GM21619 (cell line): ENCODE measurements around the gene DLL4.

Experiments used
- ATAC-seq: cut with Tn5 transposase; IDR thresholded peaks from one replicate; pipeline ENCODE4 v1.9.1; 2021; ENCODE audit not compliant: unreplicated experiment

The DLL4 gene

GRCh38 chr15:40928821-40929659 is at the start of gene DLL4:
Gene DLL4, plus strand, starts transcription at chr15:40929340. Its CDS starts 329 bp downstream, at chr15:40929669.
- no peak for ATAC-seq

DNA sequence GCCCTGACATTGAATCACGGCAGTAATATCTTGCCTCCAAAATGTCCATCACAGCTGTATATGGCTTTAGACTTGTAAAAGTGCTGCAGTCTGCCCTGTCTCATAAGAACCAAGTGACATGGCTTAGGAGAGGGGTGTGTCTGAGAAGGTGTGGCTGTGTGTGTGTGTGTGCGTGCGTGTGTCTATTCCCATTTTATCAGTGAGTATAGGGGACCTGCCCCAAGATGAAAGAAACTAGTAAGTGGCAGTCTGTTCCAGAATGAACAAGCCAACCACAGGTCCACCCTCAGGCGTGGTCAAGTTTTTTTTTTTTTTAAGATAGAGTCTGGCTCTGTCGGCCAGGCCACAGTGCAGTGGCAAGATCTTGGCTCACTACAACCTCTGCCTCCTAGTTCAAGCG is 49.5 kb upstream of the DLL4 start:
- ATAC-seq: no peak

GRCh38 chr15:40881351-40881750 is 47.8 kb upstream of the DLL4 start:
- ATAC-seq: no peak

DNA sequence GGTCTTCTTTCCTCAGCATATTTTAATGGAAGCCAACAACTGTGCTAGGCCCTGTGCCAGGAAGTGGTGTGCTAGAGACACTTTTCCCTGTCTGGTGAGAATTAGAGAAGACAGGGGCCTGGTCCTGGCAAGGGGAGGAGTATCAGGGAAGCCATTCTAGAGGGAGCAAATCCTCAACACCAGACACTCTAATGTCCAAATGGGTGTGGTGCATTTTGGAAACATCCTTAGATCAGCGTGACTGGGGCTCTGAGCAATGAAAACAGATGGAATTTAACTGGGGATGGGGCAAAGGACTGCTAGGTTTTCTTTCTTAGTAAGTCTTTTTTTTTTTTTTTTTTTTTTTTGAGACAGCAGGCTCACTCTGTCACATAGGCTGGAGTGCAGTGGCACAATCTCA is 42.6 kb upstream of the DLL4 start:
- ATAC-seq: no peak

GRCh38 chr15:40889112-40889511 is 40.0 kb upstream of the DLL4 start:
- ATAC-seq: no peak

- ATAC-seq: no peak
These were observed 38.0 kb upstream of the DLL4 start for GRCh38 chr15:40891138-40891537.

- ATAC-seq: no peak
These were observed 37.2 kb upstream of the DLL4 start for GRCh38 chr15:40891810-40892446.

- no peak for ATAC-seq
These were observed 36.6 kb upstream of the DLL4 start for GRCh38 chr15:40892447-40893012.

GRCh38 chr15:40893019-40893670 is 36.0 kb upstream of the DLL4 start:
- ATAC-seq: no peak

DNA sequence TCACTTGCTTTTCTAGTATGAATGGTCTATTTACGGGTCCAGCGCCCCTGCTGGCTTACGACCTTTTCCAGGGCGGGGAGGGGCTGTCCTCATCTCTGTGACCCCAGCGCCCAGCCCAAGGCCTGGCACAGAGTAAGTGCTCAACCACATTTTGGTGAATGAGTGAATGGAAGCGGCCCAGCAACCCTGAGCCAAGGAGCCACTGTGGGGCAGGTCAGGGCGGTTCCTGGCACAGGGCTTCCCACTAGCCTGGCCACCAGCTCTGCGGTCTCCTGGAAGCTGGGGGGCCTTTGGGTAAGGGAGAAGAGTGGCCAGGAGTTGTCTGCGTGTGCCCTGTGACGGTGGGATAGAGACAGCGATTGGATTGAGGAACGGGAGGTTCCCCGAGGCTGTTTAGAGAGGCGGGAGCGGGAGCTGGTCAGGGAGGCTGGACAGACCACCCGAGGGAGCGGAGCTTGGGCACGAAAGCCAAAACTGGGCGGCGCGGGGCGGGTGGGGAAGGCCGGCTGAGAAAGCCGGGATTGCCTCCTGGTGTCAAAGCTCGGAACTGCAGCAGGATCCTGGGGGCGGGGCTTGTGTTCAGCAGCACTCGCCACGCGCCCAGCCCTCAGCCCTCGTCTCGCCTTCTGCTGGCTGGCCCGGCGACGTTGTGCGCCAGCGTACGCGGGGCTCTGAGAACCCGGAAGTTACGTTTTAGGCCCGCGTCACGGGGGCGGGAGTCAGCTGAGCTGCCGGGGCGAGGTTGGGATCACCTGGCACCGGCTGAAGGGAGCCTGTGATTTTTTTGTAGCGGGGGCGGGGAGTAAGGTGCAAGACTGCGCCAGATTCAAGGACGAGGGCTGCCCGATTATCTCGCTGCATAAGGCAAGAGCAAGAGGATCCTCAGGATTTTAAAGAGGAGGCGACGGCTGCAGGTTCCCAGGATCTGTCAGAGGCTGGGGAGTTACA is 35.1 kb upstream of the DLL4 start, which contains the start of gene VPS18:
TSS of gene VPS18 (plus strand) at position 718 of the 948 bp plus-strand sequence. CDS start 319 bp downstream, outside the sequence.
- ATAC-seq: peak; percentile 76

DNA sequence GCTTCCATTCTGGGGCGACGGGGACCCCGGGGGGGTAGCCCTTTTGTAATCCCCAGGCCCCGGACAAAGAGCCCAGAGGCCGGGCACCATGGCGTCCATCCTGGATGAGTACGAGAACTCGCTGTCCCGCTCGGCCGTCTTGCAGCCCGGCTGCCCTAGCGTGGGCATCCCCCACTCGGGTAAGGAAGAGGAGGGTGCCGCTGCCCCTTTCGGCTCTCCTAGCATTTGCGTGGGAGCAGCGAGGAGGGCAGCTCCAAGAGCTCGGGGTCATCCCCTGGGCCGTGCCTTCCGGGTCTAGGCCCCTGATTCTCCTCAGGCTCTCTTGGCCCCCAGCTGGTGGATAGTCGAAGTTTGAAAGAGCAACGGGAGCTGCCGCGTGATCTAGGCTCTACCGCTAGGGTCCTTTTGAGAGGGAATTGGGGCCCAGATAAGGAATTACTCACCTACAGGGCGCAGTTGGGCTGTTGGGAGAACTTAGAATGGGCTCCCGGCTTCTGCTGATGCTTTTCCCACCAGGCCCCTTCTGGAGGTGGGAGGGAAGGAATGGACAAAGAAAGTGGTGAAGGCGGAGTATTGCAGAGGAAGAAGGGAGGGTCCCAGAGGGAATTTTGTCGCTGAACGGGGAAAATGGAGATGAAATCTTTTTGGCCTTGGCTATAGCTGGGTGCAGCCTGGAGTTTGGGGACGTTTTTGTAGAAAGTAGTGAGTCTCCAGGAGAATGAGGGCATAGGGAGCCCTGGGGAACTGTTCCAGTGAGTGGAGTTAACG is 34.3 kb upstream of the DLL4 start:
- peak; percentile 27 for ATAC-seq

- ATAC-seq: no peak
These were observed 29.5 kb upstream of the DLL4 start for GRCh38 chr15:40899536-40900207.

DNA sequence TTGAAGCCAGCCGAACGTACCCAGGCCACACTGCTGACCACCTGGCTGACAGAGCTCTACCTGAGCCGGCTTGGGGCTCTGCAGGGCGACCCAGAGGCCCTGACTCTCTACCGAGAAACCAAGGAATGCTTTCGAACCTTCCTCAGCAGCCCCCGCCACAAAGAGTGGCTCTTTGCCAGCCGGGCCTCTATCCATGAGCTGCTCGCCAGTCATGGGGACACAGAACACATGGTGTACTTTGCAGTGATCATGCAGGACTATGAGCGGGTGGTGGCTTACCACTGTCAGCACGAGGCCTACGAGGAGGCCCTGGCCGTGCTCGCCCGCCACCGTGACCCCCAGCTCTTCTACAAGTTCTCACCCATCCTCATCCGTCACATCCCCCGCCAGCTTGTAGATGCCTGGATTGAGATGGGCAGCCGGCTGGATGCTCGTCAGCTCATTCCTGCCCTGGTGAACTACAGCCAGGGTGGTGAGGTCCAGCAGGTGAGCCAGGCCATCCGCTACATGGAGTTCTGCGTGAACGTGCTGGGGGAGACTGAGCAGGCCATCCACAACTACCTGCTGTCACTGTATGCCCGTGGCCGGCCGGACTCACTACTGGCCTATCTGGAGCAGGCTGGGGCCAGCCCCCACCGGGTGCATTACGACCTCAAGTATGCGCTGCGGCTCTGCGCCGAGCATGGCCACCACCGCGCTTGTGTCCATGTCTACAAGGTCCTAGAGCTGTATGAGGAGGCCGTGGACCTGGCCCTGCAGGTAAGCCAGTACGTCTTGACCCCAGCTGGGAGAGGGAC is 28.7 kb upstream of the DLL4 start:
- ATAC-seq: no peak

GRCh38 chr15:40901053-40901443 is 28.1 kb upstream of the DLL4 start:
- no peak for ATAC-seq

DNA sequence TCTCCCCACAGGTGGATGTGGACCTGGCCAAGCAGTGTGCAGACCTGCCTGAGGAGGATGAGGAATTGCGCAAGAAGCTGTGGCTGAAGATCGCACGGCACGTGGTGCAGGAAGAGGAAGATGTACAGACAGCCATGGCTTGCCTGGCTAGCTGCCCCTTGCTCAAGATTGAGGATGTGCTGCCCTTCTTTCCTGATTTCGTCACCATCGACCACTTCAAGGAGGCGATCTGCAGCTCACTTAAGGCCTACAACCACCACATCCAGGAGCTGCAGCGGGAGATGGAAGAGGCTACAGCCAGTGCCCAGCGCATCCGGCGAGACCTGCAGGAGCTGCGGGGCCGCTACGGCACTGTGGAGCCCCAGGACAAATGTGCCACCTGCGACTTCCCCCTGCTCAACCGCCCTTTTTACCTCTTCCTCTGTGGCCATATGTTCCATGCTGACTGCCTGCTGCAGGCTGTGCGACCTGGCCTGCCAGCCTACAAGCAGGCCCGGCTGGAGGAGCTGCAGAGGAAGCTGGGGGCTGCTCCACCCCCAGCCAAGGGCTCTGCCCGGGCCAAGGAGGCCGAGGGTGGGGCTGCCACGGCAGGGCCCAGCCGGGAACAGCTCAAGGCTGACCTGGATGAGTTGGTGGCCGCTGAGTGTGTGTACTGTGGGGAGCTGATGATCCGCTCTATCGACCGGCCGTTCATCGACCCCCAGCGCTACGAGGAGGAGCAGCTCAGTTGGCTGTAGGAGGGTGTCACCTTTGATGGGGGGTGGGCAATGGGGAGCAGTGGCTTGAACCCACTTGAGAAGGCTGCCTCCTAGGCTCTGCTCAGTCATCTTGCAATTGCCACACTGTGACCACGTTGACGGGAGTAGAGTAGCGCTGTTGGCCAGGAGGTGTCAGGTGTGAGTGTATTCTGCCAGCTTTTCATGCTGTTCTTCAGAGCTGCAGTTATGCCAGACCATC is 26.3 kb upstream of the DLL4 start:
- ATAC-seq: no peak

DNA sequence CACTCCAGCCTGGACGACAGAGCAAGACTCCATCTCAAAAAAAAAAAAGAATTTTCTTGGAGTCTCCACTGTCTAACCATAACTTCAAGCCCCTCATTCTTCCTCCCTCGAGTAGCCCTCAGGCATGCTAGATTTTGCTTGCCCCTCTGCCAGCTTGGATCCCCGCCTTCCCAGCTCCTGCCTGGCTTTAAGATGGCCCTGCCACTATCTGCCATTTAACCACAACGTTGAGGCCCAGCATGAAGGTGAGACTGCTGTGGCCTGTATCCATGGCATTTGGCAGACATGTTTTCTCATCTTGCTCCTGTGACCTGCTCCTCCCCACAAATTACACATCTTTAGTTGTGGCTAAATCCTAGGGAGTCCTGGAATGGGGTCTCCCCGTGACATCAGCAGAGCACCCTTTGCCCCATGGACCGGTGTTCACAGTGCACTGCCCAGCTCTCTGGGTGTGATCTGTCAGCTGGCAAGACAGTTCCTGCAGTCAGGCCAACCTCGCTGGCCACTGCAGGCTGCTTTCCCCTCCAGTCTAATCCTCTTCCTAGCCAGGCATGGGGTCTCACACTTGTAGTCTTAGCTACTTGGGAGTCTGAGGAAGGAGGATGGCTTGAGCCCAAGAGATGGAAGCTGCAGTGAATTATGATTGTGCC is 24.5 kb upstream of the DLL4 start:
- ATAC-seq: no peak
